ENCODE results near the gene PITPNM3.

GRCh38 chr17:6496640-6497441 is 59.5 kb downstream of the PITPNM3 start:
- TF ChIP-seq CTCF (conservative IDR thresholded peaks at IDR 0.05; ENCODE audit: low read length) (no peak), EZH2phosphoT487 (IDR thresholded peaks at IDR 0.05; ENCODE audit: borderline replicate concordance) (no peak)

Data from Loucy (cell line).